SH-SY5Y (cell line): ENCODE data around the gene ETS1.

Experiments used
- GATA2 ChIP-seq: IDR thresholded peaks from 2 replicates; pipeline ENCODE4 v1.6.1; 2011; ENCODE audit warnings: mild to moderate bottlenecking, low read depth, low read length
- GATA3 ChIP-seq: IDR thresholded peaks from 2 replicates; pipeline ENCODE4 v1.6.1; 2011; ENCODE audit warnings: low read depth, mild to moderate bottlenecking, low read length, moderate library complexity

ETS1 gene

DNA sequence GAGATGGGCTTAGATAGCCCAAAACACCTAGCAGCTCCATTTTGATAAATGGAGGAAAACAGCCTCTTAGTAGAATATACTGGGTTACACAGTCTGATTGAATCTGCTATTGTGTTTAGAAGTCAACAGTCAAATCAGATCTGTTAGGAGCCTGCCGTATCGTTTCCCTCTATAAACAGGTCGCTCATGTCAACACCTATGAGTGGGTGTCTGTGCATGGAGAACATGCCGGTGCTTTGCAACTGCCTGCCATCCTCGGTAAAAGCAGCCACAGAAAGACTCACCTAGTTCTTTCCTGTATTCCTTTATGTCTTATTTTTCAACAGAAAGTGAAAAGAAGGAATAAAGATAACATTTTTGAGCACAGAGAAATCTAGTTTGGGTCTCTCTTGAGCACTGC is 99.4 kb downstream of the ETS1 start:
- no peak for TF ChIP-seq GATA2
- TF ChIP-seq GATA3: no peak

DNA sequence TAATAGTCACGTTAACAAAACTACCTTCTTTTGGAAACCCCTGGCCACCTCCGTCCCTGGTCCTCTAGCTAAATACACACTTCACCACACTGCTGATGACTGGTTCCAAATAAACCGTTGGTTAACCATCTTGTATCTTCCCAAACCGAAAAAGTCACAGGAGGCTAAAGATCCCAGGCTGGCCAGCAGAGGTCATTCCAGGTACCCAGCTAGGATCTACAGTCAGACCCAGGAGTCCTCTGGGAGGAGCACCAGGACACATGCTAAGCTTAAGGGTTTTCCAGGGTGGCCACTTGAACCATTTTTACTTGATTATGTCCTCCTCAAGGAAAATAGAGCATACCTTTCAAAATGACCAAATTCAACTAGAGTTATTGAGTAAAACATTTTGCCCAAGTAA is 103.2 kb downstream of the ETS1 start:
- TF ChIP-seq GATA3 (no peak), GATA2 (no peak)

GRCh38 chr11:128483211-128483788 is 104.1 kb downstream of the ETS1 start:
- TF ChIP-seq GATA3 (no peak), GATA2 (no peak)

- no peak for TF ChIP-seq GATA2
- TF ChIP-seq GATA3: no peak
Measured at GRCh38 chr11:128482512-128483191, 104.7 kb downstream of the ETS1 start.

DNA sequence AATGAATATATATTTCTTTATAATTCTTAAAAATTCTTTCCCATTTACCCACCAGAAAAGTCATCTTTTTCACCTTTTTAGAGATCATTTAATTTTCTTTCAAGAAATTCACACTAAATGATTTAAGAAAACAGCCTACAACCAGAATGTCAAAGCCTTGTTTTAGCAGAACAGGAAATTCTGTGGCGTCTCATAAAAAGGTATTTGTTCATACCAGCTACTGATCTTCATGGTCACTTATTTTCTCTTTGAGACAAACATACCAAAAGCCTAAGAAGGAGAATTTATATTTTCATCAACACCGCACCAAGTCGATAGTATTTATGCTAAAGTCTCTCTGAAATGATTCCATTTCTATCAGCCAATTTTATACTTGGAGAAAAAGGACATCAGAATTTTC is 105.3 kb downstream of the ETS1 start:
- no peak for TF ChIP-seq GATA3
- TF ChIP-seq GATA2: no peak

DNA sequence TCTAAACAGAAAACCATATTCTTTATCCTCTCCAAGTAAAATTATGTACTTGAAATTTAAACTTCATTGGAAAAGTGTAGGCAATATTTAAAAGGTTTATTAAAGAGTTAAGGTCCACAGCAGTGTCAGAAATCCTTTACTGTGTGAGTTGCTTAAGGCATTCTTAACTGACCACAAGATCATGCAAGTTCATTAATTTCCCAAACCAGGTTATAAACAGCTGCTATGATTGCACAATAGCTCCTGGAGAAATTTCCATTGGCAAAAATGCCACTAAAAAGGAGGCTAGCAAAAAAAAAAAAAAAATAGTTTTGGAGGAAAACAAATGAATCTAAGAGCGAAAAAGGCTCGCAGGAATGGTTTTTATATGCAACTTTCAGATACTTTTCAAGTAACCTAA is 106.2 kb downstream of the ETS1 start:
- TF ChIP-seq GATA2 (no peak), GATA3 (no peak)

- TF ChIP-seq GATA3 (no peak), GATA2 (no peak)
Measured at GRCh38 chr11:128480665-128481064, 106.7 kb downstream of the ETS1 start.

GRCh38 chr11:128480066-128480465 is 107.3 kb downstream of the ETS1 start:
- no peak for TF ChIP-seq GATA2
- TF ChIP-seq GATA3: no peak

DNA sequence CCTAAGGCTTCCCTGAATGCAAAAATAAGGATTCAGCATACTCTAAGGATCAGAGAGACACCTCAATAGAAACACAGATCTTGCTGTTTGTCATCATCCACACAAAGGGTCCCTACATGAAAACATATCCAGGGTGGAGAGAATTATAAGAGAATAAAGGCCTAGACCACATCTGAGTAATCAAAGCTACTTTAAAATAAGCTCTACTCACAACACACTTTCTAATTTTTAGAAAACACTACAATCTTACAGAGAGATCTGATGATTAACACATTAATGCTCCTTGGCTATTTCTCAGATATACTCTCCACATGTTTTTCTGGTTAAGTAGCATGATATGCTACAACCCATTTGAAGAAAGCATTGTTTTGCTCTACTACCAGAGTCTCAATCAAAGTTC is 108.2 kb downstream of the ETS1 start:
- TF ChIP-seq GATA3 (no peak), GATA2 (no peak)

DNA sequence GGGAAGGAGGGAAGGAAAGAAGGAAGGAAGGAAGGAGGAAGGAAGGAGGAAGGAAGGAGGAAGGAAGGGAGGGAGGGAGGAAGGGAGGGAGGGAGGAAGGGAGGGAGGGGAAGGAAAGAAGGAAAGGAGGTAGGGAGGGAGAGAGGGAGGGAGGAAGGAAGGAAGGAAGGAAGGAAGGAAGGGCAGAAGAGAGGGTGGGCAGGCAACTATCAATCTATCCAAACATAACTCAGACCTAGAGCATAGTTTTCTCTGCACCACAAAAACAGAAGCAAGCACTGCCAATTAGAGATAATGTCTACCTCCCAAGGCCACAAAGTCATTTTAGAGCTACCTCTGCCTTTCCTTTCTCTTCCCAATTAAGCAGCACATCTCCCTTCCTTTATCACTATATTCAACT is 109.1 kb downstream of the ETS1 start:
- no peak for TF ChIP-seq GATA2

DNA sequence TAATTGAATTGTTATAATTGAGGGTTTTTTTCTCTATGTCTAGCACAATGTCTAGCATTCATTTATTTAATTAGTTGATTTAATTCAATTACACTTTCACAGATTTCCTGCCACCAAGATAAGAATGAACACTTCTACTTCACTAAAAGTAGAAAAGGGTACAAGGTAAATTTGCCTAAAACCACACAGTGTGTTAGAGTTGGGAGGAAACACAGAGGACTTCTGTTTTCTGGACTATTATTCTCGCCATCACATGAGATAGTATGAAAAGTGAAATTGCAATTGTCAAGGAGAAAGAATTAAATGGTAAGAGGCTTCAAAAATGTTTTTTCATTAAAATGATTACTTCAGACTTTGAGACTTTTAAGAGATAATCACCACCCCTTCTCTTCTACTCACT is 109.5 kb downstream of the ETS1 start:
- no peak for TF ChIP-seq GATA3
- TF ChIP-seq GATA2: no peak

- TF ChIP-seq GATA2: no peak
- TF ChIP-seq GATA3: no peak
Measured at GRCh38 chr11:128477278-128477677, 110.1 kb downstream of the ETS1 start.

DNA sequence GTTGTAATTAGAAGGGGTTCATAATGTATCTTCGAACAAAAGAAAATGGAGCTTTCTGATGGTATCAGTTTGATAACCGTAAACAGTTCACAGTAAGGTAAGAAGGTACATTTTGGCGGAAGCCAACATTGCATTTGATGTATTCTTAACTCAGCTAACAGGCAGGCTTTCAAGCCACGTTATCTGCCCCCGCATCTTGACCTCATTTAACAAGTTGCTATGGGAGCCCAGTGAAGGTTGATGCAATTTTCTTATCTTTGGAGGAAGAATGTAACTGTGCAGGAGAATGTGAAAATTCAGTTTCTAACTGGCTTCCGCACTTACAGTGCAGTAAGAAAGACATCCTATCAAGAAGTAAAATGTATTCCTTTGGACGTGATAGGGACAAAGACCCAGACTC is 110.6 kb downstream of the ETS1 start:
- peak; percentile 82 for TF ChIP-seq GATA3
- TF ChIP-seq GATA2: peak; percentile 93

DNA sequence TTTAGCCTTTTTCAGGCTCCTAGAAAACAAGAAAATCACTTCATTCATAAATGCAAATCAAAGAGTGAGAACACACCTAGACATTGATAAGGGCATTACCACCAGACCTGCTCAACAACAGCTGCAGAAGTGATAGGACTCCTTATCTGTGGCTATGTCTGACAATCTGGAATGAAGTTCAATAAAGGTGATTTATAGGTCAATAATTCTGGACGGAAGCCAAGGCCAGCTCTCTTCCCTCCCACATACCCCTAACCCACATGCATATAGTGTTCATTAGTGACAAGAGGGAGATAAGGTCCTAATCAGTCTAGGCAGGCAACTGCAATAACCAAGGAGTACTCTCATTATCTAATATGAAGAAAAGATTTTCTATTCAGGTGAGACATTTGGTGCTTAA is 111.3 kb downstream of the ETS1 start:
- TF ChIP-seq GATA3 (no peak), GATA2 (peak; percentile 76)

- TF ChIP-seq GATA2 (no peak), GATA3 (no peak)
Measured at GRCh38 chr11:128474036-128474874, 113.1 kb downstream of the ETS1 start.

DNA sequence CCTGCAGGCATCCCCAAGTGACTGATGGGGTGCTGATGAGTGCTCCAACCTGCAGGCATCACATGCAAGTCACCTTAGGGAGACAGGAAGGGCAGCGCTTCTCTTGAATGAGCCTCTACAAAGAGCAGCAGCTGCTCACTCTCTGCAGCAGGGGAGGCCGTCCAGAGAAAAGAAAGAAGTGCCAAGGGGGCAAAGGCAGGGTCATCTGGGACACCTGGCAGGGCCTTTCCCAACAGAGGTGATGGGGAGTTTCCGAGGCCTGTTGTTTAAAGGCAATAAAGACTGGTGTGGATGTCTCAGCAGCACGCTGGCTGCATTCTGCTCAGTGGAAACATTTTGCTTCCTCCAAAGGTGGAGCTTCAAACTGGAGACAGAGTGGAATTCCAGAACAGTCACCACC is 113.7 kb downstream of the ETS1 start:
- TF ChIP-seq GATA2 (no peak), GATA3 (no peak)
